K562 (cell line): ENCODE data around the gene ZBTB44. TPM values are rescaled to one million over a fixed set of nuclear protein-coding genes. Genes with fewer than 3 reads are reported as not detected.

Experiments
- ATAC-seq: fragments of 200-7000 bp; cut with Tn5 transposase; 3 replicates; pipeline ENCODE4 v1.9.1; 2020; ENCODE audit warnings: moderate library complexity
- BruUV-seq: library from RNA; stranded (reverse); fragments of 400-500 nt; replicated peaks from 2 replicates; lab custom pipeline; 2021; lab: Mats Ljungman, UMichigan
- CTCF ChIA-PET: fragments of 300-600 bp; formaldehyde crosslinking; extraction: SDS; loops from one replicate; lab custom pipeline; 2021; ENCODE audit warnings: low intra/inter-chr PET ratio; lab: Yijun Ruan, JAX
- POLR2A ChIA-PET: fragments of 300-600, 350-650 bp; sonication (Branson Sonifier 250); formaldehyde crosslinking; extraction: SDS; loops from one replicate; lab custom pipeline; 2021; ENCODE audit warnings: antibody characterized with exemption, inconsistent platforms; lab: Yijun Ruan, JAX
- DNase-seq, 4 experiments: peaks; one replicate each; pipeline versions ENCODE4 v3.0.0 to v3.0.0-alpha.2; 2011 to 2018; ENCODE audit warnings: low spot score in 3 of 4, mixed read lengths in 3 of 4; ENCODE audit errors: extremely low read depth in 1 of 4
- FAIRE-seq: peaks from 2 replicates; lab custom pipeline; 2011; peaks lifted over from hg19 to GRCh38; lab: Jason Lieb, UNC
- H2AFZ ChIP-seq: 2 replicates; pipeline ENCODE4 v1.6.0; 2011; ENCODE audit warnings: low read depth, low read length, control low read depth, inconsistent platforms
- H3K27ac ChIP-seq: fragments of 200-600 bp; 3 replicates; pipeline ENCODE4 v1.8.0; 2011; ENCODE audit warnings: low read depth, mild to moderate bottlenecking, control low read depth, inconsistent platforms, low read length, moderate library complexity, mixed read lengths; ENCODE audit errors: extremely low read depth
- H3K27me3 ChIP-seq, 2 experiments: fragments of 300-600 bp in 1 of 2; 2 replicates in 1 of 2; 3 replicates in 1 of 2; pipeline versions ENCODE4 v1.6.0 to v1.8.0; 2011; ENCODE audit warnings: inconsistent platforms in 2 of 2, low read length in 2 of 2, mild to moderate bottlenecking in 1 of 2, mixed read lengths in 1 of 2, moderate library complexity in 1 of 2; ENCODE audit not compliant: control insufficient read depth in 2 of 2, insufficient read depth in 2 of 2
- H3K36me3 ChIP-seq: fragments of 300-600 bp; 3 replicates; pipeline ENCODE4 v1.8.0; 2011; ENCODE audit warnings: mild to moderate bottlenecking, low read length, inconsistent platforms; ENCODE audit not compliant: control insufficient read depth, insufficient read depth
- H3K4me1 ChIP-seq, 2 experiments: fragments of 200-600 bp in 1 of 2; replicated peaks in 1 of 2; 2 replicates in 1 of 2; 3 replicates in 1 of 2; pipeline versions ENCODE4 v1.5.1 to v1.8.0; 2011; ENCODE audit warnings: inconsistent platforms in 2 of 2, low read length in 2 of 2, mild to moderate bottlenecking in 1 of 2, mixed read lengths in 1 of 2, moderate library complexity in 1 of 2; ENCODE audit not compliant: control insufficient read depth in 2 of 2, insufficient read depth in 2 of 2
- H3K4me2 ChIP-seq: 2 replicates; pipeline ENCODE4 v1.6.1; 2011; ENCODE audit warnings: low read length, control low read depth, inconsistent platforms, mixed read lengths; ENCODE audit not compliant: insufficient read depth
- H3K4me3 ChIP-seq: fragments of 200-600 bp; sonication (generic), shearing (Covaris generic); 2 replicates; pipeline ENCODE4 v1.5.1; 2016; ENCODE audit warnings: control low read depth, inconsistent platforms
- H3K79me2 ChIP-seq: fragments of 200-600 bp; 3 replicates; pipeline ENCODE4 v1.8.0; 2011; ENCODE audit warnings: low read length, inconsistent platforms; ENCODE audit not compliant: control insufficient read depth, insufficient read depth
- H3K9ac ChIP-seq, 2 experiments: 2 replicates each; pipeline versions ENCODE4 v1.6.0 to v1.6.1; 2011; ENCODE audit warnings: low read depth in 2 of 2, low read length in 2 of 2, control low read depth in 1 of 2, inconsistent platforms in 1 of 2, mild to moderate bottlenecking in 1 of 2, mixed read lengths in 1 of 2; ENCODE audit not compliant: insufficient read depth in 1 of 2
- H3K9me1 ChIP-seq: one replicate; pipeline ENCODE4 v1.6.0; 2011; ENCODE audit warnings: inconsistent platforms, mild to moderate bottlenecking, low read length, moderate library complexity; ENCODE audit not compliant: control insufficient read depth, insufficient read depth
- H3K9me3 ChIP-seq: replicated peaks from 2 replicates; pipeline ENCODE4 v1.5.1; 2011; ENCODE audit warnings: low read depth, low read length, inconsistent platforms; ENCODE audit not compliant: control insufficient read depth, insufficient read depth
- H4K20me1 ChIP-seq: replicated peaks from 2 replicates; pipeline ENCODE4 v1.6.1; 2011; ENCODE audit warnings: low read length, inconsistent platforms, mixed read lengths; ENCODE audit not compliant: control insufficient read depth, insufficient read depth
- CLOCK ChIP-seq: fragments of 250-450 bp; sonication (Bioruptor Pico); IDR thresholded peaks from 2 replicates; pipeline ENCODE4 v1.4.0; 2020; ENCODE audit warnings: mild to moderate bottlenecking, moderate library complexity, borderline replicate concordance
- HMGN3 ChIP-seq: IDR thresholded peaks from 2 replicates; pipeline ENCODE4 v1.6.1; 2011; ENCODE audit warnings: borderline replicate concordance, low read depth, mild to moderate bottlenecking, mixed read lengths, low read length; ENCODE audit not compliant: insufficient read length; ENCODE audit errors: extremely low read depth
- ZBED1 ChIP-seq: IDR thresholded peaks from 2 replicates; pipeline ENCODE4 v1.6.1; 2014
- WGBS: fragments of 100-300 bp; shearing (Covaris generic); methylation state at CpG from one replicate; pipeline ENCODE4 v1.1.6; 2016; ENCODE audit warnings: low coverage, mixed read lengths; ENCODE audit not compliant: insufficient coverage; ENCODE audit errors: missing lambda C conversion rate; 5-methylcytosine and 5-hydroxymethylcytosine counted together
- in situ Hi-C: fragments of 300-500 bp; cut with MboI; formaldehyde crosslinking; loops from 4 replicates; pipeline ENCODE4 v1.15.0; 2018; ENCODE audit warnings: inconsistent platforms, mixed read lengths
- intact Hi-C: fragments of 100-400 bp; cut with micrococcal nuclease; formaldehyde crosslinking; loops from 2 replicates; pipeline ENCODE4 v1.14.2; 2022
- polyA plus RNA-seq, 8 experiments: library from polyadenylated mRNA; depleted of rRNA in 4 of 8; stranded (reverse) in 5 of 8; unstranded in 3 of 8; fragments of >200 nt; fragmentation: Nextera tagmentation in 2 of 8; fragmentation: Illumina TruSeq in 1 of 8; extraction: Ambion mirVana in 2 of 8; extraction: Trizol in 1 of 8; gene quantifications; 2 replicates each; pipeline versions ENCODE4 v1.2.1 to v1.2.3, GENCODE V29; 2011 to 2014; ENCODE audit warnings: inconsistent platforms in 1 of 8, missing spikeins in 1 of 8
- total RNA-seq, 7 experiments: library from RNA; depleted of rRNA in 6 of 7; stranded (reverse); fragments of >200 nt in 6 of 7; fragmentation: Illumina TruSeq in 2 of 7; extraction: Trizol in 2 of 7; gene quantifications; 2 replicates each; pipeline versions ENCODE4 v1.2.1 to v1.2.3, GENCODE V29; 2011 to 2021; ENCODE audit warnings: low replicate concordance in 1 of 7
- TF ChIP-seq, protein P1 (sequence below): sonication (generic); formaldehyde crosslinking; IDR thresholded peaks from 2 replicates; pipeline ENCODE4 v1.8.1; 2023; ENCODE audit warnings: mild to moderate bottlenecking, missing genetic modification reagents

The ZBTB44 gene
- total and polyA plus RNA-seq, 9 of the 15 experiments (the other 6 are each of a cell fraction or from before 2014, with no cell fraction given) = 4.7 to 27.1 (median 17.3) TPM

- BruUV-seq = no TSS peak
- Histone ChIP-seq H3K9ac (peak overlapping the region; percentile 59 to 77), H3K27me3 (no peaks in the 10 kb centered on the region), H2AFZ (peak overlapping the region; percentile 99), H3K9me3 (no peaks in the 10 kb centered on the region), H4K20me1 (no peaks in the 10 kb centered on the region), H3K4me3 (peak overlapping the region; percentile 25), H3K9me1 (no peaks in the 10 kb centered on the region), H3K36me3 (no peaks in the 10 kb centered on the region), H3K4me2 (peak overlapping the region; percentile 83), H3K79me2 (peaks cover 37% of the 10 kb centered on the region)
- ATAC-seq (no peak), FAIRE-seq (no peak), DNase-seq (peak in 2 of 4 experiments; percentile 14)
- intact Hi-C loops = no loop called here
- CTCF ChIA-PET = no interaction called here
- in situ Hi-C loops = no loop called here
- TF ChIP-seq HMGN3 = peak; percentile 14
- TF ChIP-seq CLOCK (CRISPR knock-in tag) = no peak
- no peak for TF ChIP-seq ZBED1
- TF ChIP-seq, protein P1, sequence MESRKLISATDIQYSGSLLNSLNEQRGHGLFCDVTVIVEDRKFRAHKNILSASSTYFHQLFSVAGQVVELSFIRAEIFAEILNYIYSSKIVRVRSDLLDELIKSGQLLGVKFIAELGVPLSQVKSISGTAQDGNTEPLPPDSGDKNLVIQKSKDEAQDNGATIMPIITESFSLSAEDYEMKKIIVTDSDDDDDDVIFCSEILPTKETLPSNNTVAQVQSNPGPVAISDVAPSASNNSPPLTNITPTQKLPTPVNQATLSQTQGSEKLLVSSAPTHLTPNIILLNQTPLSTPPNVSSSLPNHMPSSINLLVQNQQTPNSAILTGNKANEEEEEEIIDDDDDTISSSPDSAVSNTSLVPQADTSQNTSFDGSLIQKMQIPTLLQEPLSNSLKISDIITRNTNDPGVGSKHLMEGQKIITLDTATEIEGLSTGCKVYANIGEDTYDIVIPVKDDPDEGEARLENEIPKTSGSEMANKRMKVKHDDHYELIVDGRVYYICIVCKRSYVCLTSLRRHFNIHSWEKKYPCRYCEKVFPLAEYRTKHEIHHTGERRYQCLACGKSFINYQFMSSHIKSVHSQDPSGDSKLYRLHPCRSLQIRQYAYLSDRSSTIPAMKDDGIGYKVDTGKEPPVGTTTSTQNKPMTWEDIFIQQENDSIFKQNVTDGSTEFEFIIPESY (CRISPR knock-in tag) = 0 out of 2 replicates have a peak, but pooled peaks have one; percentile 17
- TF ChIP-seq, all 486 proteins: peak for 2
- Histone ChIP-seq H3K27ac (peak overlapping the region; percentile 81; the same call in 2 of the 3 replicates), H3K4me1 (peaks cover 10 to 22% of the 10 kb centered on the region in 2 experiments)
- WGBS = 73% methylated on average over 18 of the region's 38 CpGs
- POLR2A ChIA-PET = no interaction called here
These were observed 745 bp upstream of the ZBTB44 start for GRCh38 chr11:130315354-130315970.
